Measurements from ENCODE around the gene DFFA.

DNA sequence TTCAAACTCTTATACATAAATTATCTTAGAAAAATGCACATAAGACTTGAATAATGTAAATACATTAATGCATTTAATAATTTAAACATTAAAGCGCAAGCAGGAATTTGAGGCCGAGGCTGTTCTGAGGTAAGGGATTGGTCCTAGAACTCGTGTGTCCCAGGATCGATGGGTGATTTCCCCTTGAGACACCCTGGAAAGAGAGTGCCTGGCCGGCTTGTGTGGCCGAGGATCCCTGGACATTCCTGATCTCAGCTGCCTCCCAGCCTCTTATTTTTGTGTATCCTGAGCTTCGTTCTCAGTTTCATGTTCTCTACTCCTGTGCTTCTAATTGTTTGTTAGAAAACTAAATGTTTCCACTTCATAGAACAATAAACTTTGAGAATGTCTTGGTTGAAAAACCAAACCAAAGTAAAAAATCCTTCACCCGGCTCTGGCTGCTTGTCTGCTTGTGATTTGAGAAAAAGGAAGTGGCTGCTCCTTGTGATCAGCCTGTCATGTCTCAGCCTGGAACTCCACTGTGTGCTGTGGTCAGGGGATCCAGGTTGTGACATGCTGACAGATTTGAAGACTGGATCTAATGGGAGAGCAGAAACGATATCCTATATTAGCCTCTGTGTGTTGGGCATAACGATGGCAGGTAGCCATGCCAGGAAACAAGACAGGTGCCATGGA is 43.1 kb upstream of the DFFA start:
- TF ChIP-seq, protein P1, sequence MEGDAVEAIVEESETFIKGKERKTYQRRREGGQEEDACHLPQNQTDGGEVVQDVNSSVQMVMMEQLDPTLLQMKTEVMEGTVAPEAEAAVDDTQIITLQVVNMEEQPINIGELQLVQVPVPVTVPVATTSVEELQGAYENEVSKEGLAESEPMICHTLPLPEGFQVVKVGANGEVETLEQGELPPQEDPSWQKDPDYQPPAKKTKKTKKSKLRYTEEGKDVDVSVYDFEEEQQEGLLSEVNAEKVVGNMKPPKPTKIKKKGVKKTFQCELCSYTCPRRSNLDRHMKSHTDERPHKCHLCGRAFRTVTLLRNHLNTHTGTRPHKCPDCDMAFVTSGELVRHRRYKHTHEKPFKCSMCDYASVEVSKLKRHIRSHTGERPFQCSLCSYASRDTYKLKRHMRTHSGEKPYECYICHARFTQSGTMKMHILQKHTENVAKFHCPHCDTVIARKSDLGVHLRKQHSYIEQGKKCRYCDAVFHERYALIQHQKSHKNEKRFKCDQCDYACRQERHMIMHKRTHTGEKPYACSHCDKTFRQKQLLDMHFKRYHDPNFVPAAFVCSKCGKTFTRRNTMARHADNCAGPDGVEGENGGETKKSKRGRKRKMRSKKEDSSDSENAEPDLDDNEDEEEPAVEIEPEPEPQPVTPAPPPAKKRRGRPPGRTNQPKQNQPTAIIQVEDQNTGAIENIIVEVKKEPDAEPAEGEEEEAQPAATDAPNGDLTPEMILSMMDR (IDR thresholded peaks at IDR 0.05), result no peak
- TF ChIP-seq POLR2AphosphoS5 (IDR thresholded peaks at IDR 0.05) (no peak), EP300 (IDR thresholded peaks at IDR 0.05) (no peak)
